ENCODE measurements around the gene AOAH. TPM values are rescaled to one million over a fixed set of nuclear protein-coding genes. Genes with fewer than 3 reads are reported as not detected.

Gene AOAH
- total and polyA plus RNA-seq, 2 of the 4 experiments (the other 2 are of a cell fraction): not detected

GRCh38 chr7:36724996-36725395 lies 702 bp upstream of the AOAH start:
- ChIA-PET CTCF (interaction anchor here (0.6 kb wide), 1 partner anchor 112 kb away, joined by 4 read pairs; no protein-coding TSS in a partner anchor), POLR2A (ENCODE audit: unreplicated experiment) (no interaction called here)
- no peak for ATAC-seq (ENCODE audit: low read depth)
- no peak overlapping the region for H2AK5ac ChIP-seq (ENCODE audit: low read depth, low read length)
- H4K8ac ChIP-seq (ENCODE audit: low read depth in 2 of 2, low read length in 2 of 2): no peak overlapping the region
- TF ChIP-seq BHLHE40 (IDR thresholded peaks at IDR 0.05; ENCODE audit: low read depth, low read length) (no peak), SMC3 (IDR thresholded peaks at IDR 0.05; ENCODE audit: low read depth, low read length) (no peak), USF2 (IDR thresholded peaks at IDR 0.05; ENCODE audit: low read depth, low read length) (no peak), ELK1 (IDR thresholded peaks at IDR 0.05; ENCODE audit: borderline replicate concordance, low read depth, low read length) (no peak), RFX5 (IDR thresholded peaks at IDR 0.05; ENCODE audit: low read depth, low read length) (no peak), NFE2L2 (IDR thresholded peaks at IDR 0.05; ENCODE audit: low read depth, low read length) (no peak), CTCF (conservative IDR thresholded peaks at IDR 0.05; ENCODE audit: low read depth, low read length) (no peak), MAZ (IDR thresholded peaks at IDR 0.05; ENCODE audit: borderline replicate concordance, low read depth, low read length) (no peak), FOS (IDR thresholded peaks at IDR 0.05; ENCODE audit: low read depth, low read length) (no peak), CHD1 (IDR thresholded peaks at IDR 0.05; ENCODE audit: low read depth, low read length) (no peak)
- H2AK9ac ChIP-seq (replicated peaks; ENCODE audit: low read depth, low read length, poor library complexity): no peak overlapping the region
- H4K5ac ChIP-seq (ENCODE audit: low read depth, low read length): no peak overlapping the region
- H3K9me1 ChIP-seq (ENCODE audit: insufficient read depth, low read length): no peaks in the 10 kb centered on the region
- no peak overlapping the region for H3K27ac ChIP-seq (ENCODE audit: insufficient read depth, low read length)
- no peak overlapping the region for H4K91ac ChIP-seq (ENCODE audit: insufficient read depth, low read depth, low read length)
- H2BK15ac ChIP-seq (ENCODE audit: low read depth, low read length): no peak overlapping the region
- no peaks in the 10 kb centered on the region for H3K79me1 ChIP-seq (ENCODE audit: low read depth in 1 of 2, low read length in 2 of 2)
- H3K4me3 ChIP-seq (ENCODE audit: insufficient read depth, low read depth, low read length): no peak overlapping the region
- H3K4me1 ChIP-seq (ENCODE audit: control insufficient read depth, insufficient read depth, low read length): no peaks in the 10 kb centered on the region
- no peaks in the 10 kb centered on the region for H3K36me3 ChIP-seq (ENCODE audit: control insufficient read depth, insufficient read depth, low read length)
- H3K4ac ChIP-seq (ENCODE audit: low read depth, low read length): no peak overlapping the region
- H3K18ac ChIP-seq (ENCODE audit: low read depth, low read length): no peak overlapping the region
- H3K14ac ChIP-seq (replicated peaks; ENCODE audit: low read depth, low read length): no peak overlapping the region
- WGBS, 2 experiments (ENCODE audit: extremely low coverage in 2 of 2, insufficient read length in 1 of 2): no CpG with 5 or more reads among the region's 2 CpGs
- H3K4me2 ChIP-seq (ENCODE audit: low read depth, low read length): no peak overlapping the region
- H3K56ac ChIP-seq (ENCODE audit: extremely low read depth, insufficient read depth, low read length): no peak overlapping the region
- no peak overlapping the region for H2AFZ ChIP-seq (replicated peaks; ENCODE audit: low read length, poor library complexity)
- H3K23ac ChIP-seq (ENCODE audit: low read depth, low read length): no peak overlapping the region
- H2BK20ac ChIP-seq (ENCODE audit: low read depth, low read length): no peak overlapping the region
- dilution Hi-C loops (cut with HindIII; ENCODE audit: low sequenced_read_pairs, unreplicated experiment) (no loop called here), in situ Hi-C loops (cut with MboI; ENCODE audit: low sequenced_read_pairs) (no loop called here), intact Hi-C loops (cut with micrococcal nuclease) (no loop called here)
- H4K20me1 ChIP-seq (ENCODE audit: insufficient read depth, low read length): no peaks in the 10 kb centered on the region
- no TSS peak for BruUV-seq (replicated peaks)
- H3K9me3 ChIP-seq (ENCODE audit: control insufficient read depth, insufficient read depth, low read length): no peaks in the 10 kb centered on the region
- no peak overlapping the region for H2BK5ac ChIP-seq (ENCODE audit: low read depth, low read length, poor library complexity, severe bottlenecking)
- H2BK120ac ChIP-seq (ENCODE audit: low read depth, low read length): no peak overlapping the region
- no peaks in the 10 kb centered on the region for H3K27me3 ChIP-seq (ENCODE audit: control insufficient read depth, insufficient read depth, low read length)
- DNase-seq: no peak
- H3K9ac ChIP-seq (ENCODE audit: low read depth, low read length): no peak overlapping the region

Measured in IMR-90 (cell line).